Muscle of arm (tissue), 12 donors: Measurements from ENCODE around the gene KCNIP4. TPM values are rescaled to one million over a fixed set of nuclear protein-coding genes. Genes with fewer than 3 reads are reported as not detected.
"Not testable (repeated sequence)": the region's sequence is repeated elsewhere in the genome, so short reads cannot be mapped to it uniquely, and the experiment has no call there.

ENCODE experiments used
- DNase-seq: peaks from one replicate; pipeline ENCODE4 v3.0.0-alpha.2; 2013
- polyA plus RNA-seq, 12 donors: library from polyadenylated mRNA; unstranded; fragments of 120-200 nt; gene quantifications; one replicate each; pipeline ENCODE4 v1.2.1, GENCODE V29; 2013; ENCODE audit not compliant: insufficient read length in 12 of 12

The KCNIP4 gene
- polyA plus RNA-seq, 12 donors = 1.3 to 3.3 (median 2.2) TPM; not detected in 2

- no peak for DNase-seq
Measured at GRCh38 chr4:21366840-21367239, 581.7 kb downstream of the KCNIP4 start.

- DNase-seq = no peak
Measured at GRCh38 chr4:21366312-21366711, 582.3 kb downstream of the KCNIP4 start.

- DNase-seq = no peak
Measured at GRCh38 chr4:21363701-21364100, 584.9 kb downstream of the KCNIP4 start.

GRCh38 chr4:21352354-21352753, 596.2 kb downstream of the KCNIP4 start:
- DNase-seq = not testable (repeated sequence)

- no peak for DNase-seq
Measured at GRCh38 chr4:21347142-21347541, 601.4 kb downstream of the KCNIP4 start.

- no peak for DNase-seq
Measured at GRCh38 chr4:21327976-21328700, 620.4 kb downstream of the KCNIP4 start.

GRCh38 chr4:21320034-21320433, 628.5 kb downstream of the KCNIP4 start:
- DNase-seq = no peak

GRCh38 chr4:21307709-21308108, 640.9 kb downstream of the KCNIP4 start:
- DNase-seq = no peak

GRCh38 chr4:21304540-21304887, 644.1 kb downstream of the KCNIP4 start:
- no peak for DNase-seq

GRCh38 chr4:21290562-21290961, 658.0 kb downstream of the KCNIP4 start:
- DNase-seq = no peak

- no peak for DNase-seq
Measured at GRCh38 chr4:21276046-21276445, 672.5 kb downstream of the KCNIP4 start.

- no peak for DNase-seq
Measured at GRCh38 chr4:21271439-21272052, 677.0 kb downstream of the KCNIP4 start.

- no peak for DNase-seq
Measured at GRCh38 chr4:21248331-21248730, 700.2 kb downstream of the KCNIP4 start.

- no peak for DNase-seq
Measured at GRCh38 chr4:21242163-21242562, 706.4 kb downstream of the KCNIP4 start.

- no peak for DNase-seq
Measured at GRCh38 chr4:21226637-21227538, 721.7 kb downstream of the KCNIP4 start.

GRCh38 chr4:21211846-21212245, 736.7 kb downstream of the KCNIP4 start:
- no peak for DNase-seq

- DNase-seq = no peak
Measured at GRCh38 chr4:21209860-21210259, 738.7 kb downstream of the KCNIP4 start.

- DNase-seq = no peak
Measured at GRCh38 chr4:21205821-21206531, 742.6 kb downstream of the KCNIP4 start.

- DNase-seq = no peak
Measured at GRCh38 chr4:21203416-21203815, 745.2 kb downstream of the KCNIP4 start.

GRCh38 chr4:21202959-21203358, 745.6 kb downstream of the KCNIP4 start:
- DNase-seq = no peak

GRCh38 chr4:21198683-21199082, 749.9 kb downstream of the KCNIP4 start:
- DNase-seq = no peak

GRCh38 chr4:21195682-21196081, 752.9 kb downstream of the KCNIP4 start:
- DNase-seq = no peak
